Measurements from ENCODE around the gene HCRTR1.

DNA sequence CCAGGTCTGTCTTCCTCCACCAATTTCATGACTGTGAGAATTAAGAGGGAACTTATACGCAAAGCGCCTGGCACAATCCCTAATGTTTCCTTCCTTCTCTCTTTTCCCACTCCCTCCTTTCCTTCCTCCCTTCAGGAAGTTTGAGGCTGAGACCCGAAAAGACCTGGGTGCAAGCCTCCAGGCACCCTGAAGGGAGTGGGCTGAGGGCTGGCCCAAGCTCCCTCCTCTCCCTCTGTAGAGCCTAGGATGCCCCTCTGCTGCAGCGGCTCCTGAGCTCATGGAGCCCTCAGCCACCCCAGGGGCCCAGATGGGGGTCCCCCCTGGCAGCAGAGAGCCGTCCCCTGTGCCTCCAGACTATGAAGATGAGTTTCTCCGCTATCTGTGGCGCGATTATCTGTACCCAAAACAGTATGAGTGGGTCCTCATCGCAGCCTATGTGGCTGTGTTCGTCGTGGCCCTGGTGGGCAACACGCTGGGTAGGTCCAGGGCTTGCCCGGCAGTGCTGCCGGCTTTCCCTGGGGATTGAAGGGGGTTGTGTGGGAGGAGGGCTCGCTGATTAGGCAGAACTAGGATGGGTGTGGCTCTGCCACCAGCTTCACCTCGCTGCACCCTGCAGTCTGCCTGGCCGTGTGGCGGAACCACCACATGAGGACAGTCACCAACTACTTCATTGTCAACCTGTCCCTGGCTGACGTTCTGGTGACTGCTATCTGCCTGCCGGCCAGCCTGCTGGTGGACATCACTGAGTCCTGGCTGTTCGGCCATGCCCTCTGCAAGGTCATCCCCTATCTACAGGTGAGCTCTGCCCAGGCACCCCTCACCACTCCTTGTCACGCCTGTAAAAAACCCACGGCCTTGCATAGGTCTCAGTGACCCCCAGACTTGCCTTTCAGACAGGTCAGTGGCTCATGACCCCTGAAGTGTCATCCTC lies 1.7 kb downstream of the HCRTR1 start:
- TF ChIP-seq, protein P1, sequence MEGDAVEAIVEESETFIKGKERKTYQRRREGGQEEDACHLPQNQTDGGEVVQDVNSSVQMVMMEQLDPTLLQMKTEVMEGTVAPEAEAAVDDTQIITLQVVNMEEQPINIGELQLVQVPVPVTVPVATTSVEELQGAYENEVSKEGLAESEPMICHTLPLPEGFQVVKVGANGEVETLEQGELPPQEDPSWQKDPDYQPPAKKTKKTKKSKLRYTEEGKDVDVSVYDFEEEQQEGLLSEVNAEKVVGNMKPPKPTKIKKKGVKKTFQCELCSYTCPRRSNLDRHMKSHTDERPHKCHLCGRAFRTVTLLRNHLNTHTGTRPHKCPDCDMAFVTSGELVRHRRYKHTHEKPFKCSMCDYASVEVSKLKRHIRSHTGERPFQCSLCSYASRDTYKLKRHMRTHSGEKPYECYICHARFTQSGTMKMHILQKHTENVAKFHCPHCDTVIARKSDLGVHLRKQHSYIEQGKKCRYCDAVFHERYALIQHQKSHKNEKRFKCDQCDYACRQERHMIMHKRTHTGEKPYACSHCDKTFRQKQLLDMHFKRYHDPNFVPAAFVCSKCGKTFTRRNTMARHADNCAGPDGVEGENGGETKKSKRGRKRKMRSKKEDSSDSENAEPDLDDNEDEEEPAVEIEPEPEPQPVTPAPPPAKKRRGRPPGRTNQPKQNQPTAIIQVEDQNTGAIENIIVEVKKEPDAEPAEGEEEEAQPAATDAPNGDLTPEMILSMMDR (IDR thresholded peaks at IDR 0.05) = no peak
- TF ChIP-seq EZH2 (IDR thresholded peaks at IDR 0.05; ENCODE audit: borderline replicate concordance, insufficient read depth, low read depth, low read length, poor library complexity, severe bottlenecking) = no peak

Data from B cell (primary cell).